GM18526 (cell line): ENCODE measurements around the gene COL25A1.

Experiments used
- POLR2A ChIP-seq: IDR thresholded peaks from 3 replicates; pipeline ENCODE4 v1.6.1; 2011; ENCODE audit not compliant: insufficient read length; ENCODE audit errors: extremely low read depth

Gene COL25A1

GRCh38 chr4:108850219-108850649, 452.2 kb downstream of the COL25A1 start:
- TF ChIP-seq POLR2A = no peak

GRCh38 chr4:108849611-108850168, 452.8 kb downstream of the COL25A1 start:
- no peak for TF ChIP-seq POLR2A

GRCh38 chr4:108846568-108846967, 455.9 kb downstream of the COL25A1 start:
- no peak for TF ChIP-seq POLR2A

GRCh38 chr4:108840426-108840975, 462.0 kb downstream of the COL25A1 start:
- no peak for TF ChIP-seq POLR2A

- TF ChIP-seq POLR2A = no peak
Measured at GRCh38 chr4:108839333-108839732, 463.1 kb downstream of the COL25A1 start.

GRCh38 chr4:108838451-108838850, 464.0 kb downstream of the COL25A1 start:
- TF ChIP-seq POLR2A = no peak

- no peak for TF ChIP-seq POLR2A
Measured at GRCh38 chr4:108834835-108835384, 467.5 kb downstream of the COL25A1 start.

- no peak for TF ChIP-seq POLR2A
Measured at GRCh38 chr4:108834166-108834834, 468.2 kb downstream of the COL25A1 start.

GRCh38 chr4:108833046-108833445, 469.4 kb downstream of the COL25A1 start:
- TF ChIP-seq POLR2A = no peak

GRCh38 chr4:108831886-108832285, 470.6 kb downstream of the COL25A1 start:
- TF ChIP-seq POLR2A = no peak

- no peak for TF ChIP-seq POLR2A
Measured at GRCh38 chr4:108831291-108831690, 471.2 kb downstream of the COL25A1 start.

- TF ChIP-seq POLR2A = no peak
Measured at GRCh38 chr4:108830509-108831244, 471.8 kb downstream of the COL25A1 start.

- no peak for TF ChIP-seq POLR2A
Measured at GRCh38 chr4:108829966-108830492, 472.4 kb downstream of the COL25A1 start.

- TF ChIP-seq POLR2A = no peak
Measured at GRCh38 chr4:108828620-108829019, 473.8 kb downstream of the COL25A1 start.

- TF ChIP-seq POLR2A = no peak
Measured at GRCh38 chr4:108825737-108826136, 476.7 kb downstream of the COL25A1 start.
